Glutamatergic neuron (in vitro differentiated cells): Measurements from ENCODE around the gene PLS1. TPM values are rescaled to one million over a fixed set of nuclear protein-coding genes. Genes with fewer than 3 reads are reported as not detected.

Experiments used
- DNase-seq: peaks from one replicate; pipeline ENCODE4 v3.0.0; 2022
- H3K27ac Mint-ChIP-seq: one replicate; pipeline ENCODE4 v1.8.0; 2020; ENCODE audit warnings: mild to moderate bottlenecking, mixed read lengths, inconsistent platforms; ENCODE audit not compliant: unreplicated experiment
- H3K27me3 Mint-ChIP-seq: one replicate; pipeline ENCODE4 v1.8.0; 2020; ENCODE audit warnings: mild to moderate bottlenecking, moderate library complexity, mixed read lengths, inconsistent platforms; ENCODE audit not compliant: unreplicated experiment
- H3K36me3 Mint-ChIP-seq: one replicate; pipeline ENCODE4 v1.8.0; 2020; ENCODE audit warnings: mild to moderate bottlenecking, mixed read lengths, inconsistent platforms; ENCODE audit not compliant: unreplicated experiment
- H3K4me1 Mint-ChIP-seq: one replicate; pipeline ENCODE4 v1.8.0; 2020; ENCODE audit warnings: mild to moderate bottlenecking, low read depth, mixed read lengths, inconsistent platforms; ENCODE audit not compliant: unreplicated experiment
- H3K4me3 Mint-ChIP-seq: one replicate; pipeline ENCODE4 v1.8.0; 2020; ENCODE audit warnings: mild to moderate bottlenecking, mixed read lengths, inconsistent platforms; ENCODE audit not compliant: unreplicated experiment
- H3K9me3 Mint-ChIP-seq: one replicate; pipeline ENCODE4 v1.8.0; 2020; ENCODE audit warnings: mild to moderate bottlenecking, moderate library complexity, mixed read lengths, inconsistent platforms; ENCODE audit not compliant: unreplicated experiment
- total RNA-seq: library from RNA; stranded (reverse); fragmentation: NEBNext Ultra II Directional; extraction: Animal tissue kit (Norgen Biotek cat#: 25700); gene quantifications from one replicate; pipeline ENCODE4 v1.2.1, GENCODE V29; 2021; ENCODE audit not compliant: unreplicated experiment
- TF ChIP-seq, protein P1 (sequence below): fragments of 200-600 bp; sonication (generic); IDR thresholded peaks from one replicate; pipeline ENCODE4 v1.5.0; 2021; ENCODE audit not compliant: partially characterized antibody, unreplicated experiment

Gene PLS1
- total RNA-seq, 1 donor from 2014 or later: 1.3 TPM

DNA sequence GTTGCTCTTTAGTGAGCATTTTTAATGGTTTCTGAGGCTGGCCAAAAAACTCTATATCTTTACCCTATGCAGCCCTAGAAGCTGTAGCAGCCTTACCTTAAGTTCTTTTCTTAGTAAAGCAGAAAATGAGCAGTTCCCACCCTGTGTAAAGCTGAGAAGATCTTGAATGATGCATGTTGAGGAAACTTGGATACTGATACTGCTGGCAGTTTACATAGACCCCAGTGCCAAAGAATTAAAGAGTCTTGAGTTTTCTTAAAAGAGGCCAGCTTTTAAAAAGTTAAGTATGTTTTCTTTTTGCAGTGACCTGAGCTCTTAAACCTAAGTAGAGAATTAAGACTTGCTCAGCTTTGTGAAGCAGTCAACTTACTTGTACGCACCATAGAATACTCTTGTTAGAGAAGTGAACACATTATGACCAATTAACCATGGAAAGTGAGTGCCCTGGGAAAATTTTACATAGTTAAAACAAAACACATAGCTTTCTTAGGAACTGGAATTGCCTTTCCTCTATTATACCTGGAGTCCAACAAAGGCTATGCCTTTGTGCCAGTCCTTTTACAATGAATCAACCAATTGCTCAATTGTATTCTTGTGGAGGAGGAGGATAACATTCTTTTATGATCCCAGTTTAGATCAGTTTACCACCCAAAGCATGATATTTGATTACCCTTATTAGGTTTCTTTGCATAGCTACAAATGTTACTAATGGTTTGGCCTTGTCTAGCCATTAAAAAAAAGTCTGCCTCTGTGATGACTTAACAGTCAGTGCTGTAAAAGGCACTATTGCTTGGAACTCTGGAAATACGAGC is 28.4 kb downstream of the PLS1 start:
- TF ChIP-seq, protein P1, sequence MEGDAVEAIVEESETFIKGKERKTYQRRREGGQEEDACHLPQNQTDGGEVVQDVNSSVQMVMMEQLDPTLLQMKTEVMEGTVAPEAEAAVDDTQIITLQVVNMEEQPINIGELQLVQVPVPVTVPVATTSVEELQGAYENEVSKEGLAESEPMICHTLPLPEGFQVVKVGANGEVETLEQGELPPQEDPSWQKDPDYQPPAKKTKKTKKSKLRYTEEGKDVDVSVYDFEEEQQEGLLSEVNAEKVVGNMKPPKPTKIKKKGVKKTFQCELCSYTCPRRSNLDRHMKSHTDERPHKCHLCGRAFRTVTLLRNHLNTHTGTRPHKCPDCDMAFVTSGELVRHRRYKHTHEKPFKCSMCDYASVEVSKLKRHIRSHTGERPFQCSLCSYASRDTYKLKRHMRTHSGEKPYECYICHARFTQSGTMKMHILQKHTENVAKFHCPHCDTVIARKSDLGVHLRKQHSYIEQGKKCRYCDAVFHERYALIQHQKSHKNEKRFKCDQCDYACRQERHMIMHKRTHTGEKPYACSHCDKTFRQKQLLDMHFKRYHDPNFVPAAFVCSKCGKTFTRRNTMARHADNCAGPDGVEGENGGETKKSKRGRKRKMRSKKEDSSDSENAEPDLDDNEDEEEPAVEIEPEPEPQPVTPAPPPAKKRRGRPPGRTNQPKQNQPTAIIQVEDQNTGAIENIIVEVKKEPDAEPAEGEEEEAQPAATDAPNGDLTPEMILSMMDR: no peak
- no peaks in the 10 kb centered on the region for H3K36me3 Mint-ChIP-seq
- no peak overlapping the region for H3K27ac Mint-ChIP-seq
- H3K27me3 Mint-ChIP-seq: no peaks in the 10 kb centered on the region
- no peak for DNase-seq
- no peaks in the 10 kb centered on the region for H3K4me1 Mint-ChIP-seq
- no peaks in the 10 kb centered on the region for H3K9me3 Mint-ChIP-seq
- no peak overlapping the region for H3K4me3 Mint-ChIP-seq

GRCh38 chr3:142625153-142625440 is 28.9 kb downstream of the PLS1 start:
- Mint-ChIP-seq H3K27me3 (no peaks in the 10 kb centered on the region), H3K36me3 (no peaks in the 10 kb centered on the region), H3K9me3 (no peaks in the 10 kb centered on the region), H3K27ac (no peak overlapping the region), H3K4me3 (no peak overlapping the region), H3K4me1 (no peaks in the 10 kb centered on the region)
- DNase-seq: no peak
- TF ChIP-seq, protein P1: no peak

- TF ChIP-seq, protein P1: no peak
- H3K4me1 Mint-ChIP-seq: no peaks in the 10 kb centered on the region
- no peaks in the 10 kb centered on the region for H3K9me3 Mint-ChIP-seq
- H3K4me3 Mint-ChIP-seq: no peak overlapping the region
- H3K36me3 Mint-ChIP-seq: no peaks in the 10 kb centered on the region
- no peak overlapping the region for H3K27ac Mint-ChIP-seq
- no peak for DNase-seq
- H3K27me3 Mint-ChIP-seq: no peaks in the 10 kb centered on the region
Observed at GRCh38 chr3:142626971-142627370, 30.8 kb downstream of the PLS1 start.

DNA sequence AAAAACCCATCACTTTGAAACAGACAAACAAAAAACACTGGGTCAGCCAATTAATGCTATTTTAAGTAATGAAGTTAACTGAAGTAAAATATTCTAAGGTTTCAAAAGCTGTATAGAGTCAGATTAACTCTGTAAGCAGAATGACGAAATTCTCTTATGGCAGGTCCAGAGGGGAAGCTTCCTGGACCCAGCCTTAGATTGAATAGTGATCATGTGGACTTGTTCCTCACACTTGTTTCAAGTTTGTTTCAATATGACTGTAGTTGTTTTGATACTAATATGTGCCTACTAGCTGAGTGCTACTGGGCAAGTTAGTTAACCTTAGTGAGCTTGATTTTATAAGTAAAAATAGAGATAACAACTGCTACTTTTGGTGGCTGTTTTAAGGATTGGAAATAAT is 32.6 kb downstream of the PLS1 start:
- H3K4me3 Mint-ChIP-seq: no peak overlapping the region
- H3K27ac Mint-ChIP-seq: no peak overlapping the region
- no peaks in the 10 kb centered on the region for H3K9me3 Mint-ChIP-seq
- H3K36me3 Mint-ChIP-seq: no peaks in the 10 kb centered on the region
- TF ChIP-seq, protein P1: no peak
- H3K4me1 Mint-ChIP-seq: no peaks in the 10 kb centered on the region
- no peak for DNase-seq
- no peaks in the 10 kb centered on the region for H3K27me3 Mint-ChIP-seq

DNA sequence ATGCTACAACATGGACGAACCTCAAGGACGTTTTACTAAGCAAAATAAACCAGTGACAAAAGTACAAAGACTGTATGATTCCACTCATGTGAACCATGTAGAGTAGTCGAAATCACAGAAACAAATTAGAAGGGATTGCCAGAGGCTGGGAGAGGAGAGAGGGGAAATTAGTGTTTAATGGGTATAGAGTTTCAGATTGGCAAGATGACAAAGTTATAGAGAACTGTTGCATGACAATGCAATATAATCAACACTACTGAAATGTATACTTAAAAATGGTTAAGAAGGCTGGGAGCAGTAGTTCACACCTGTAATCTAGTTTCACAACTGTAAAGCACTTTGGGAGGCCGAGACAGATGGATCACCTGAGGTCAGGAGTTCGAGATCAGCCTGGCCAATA is 36.9 kb downstream of the PLS1 start:
- Mint-ChIP-seq H3K9me3 (no peaks in the 10 kb centered on the region), H3K4me3 (no peak overlapping the region), H3K27ac (no peak overlapping the region), H3K4me1 (no peaks in the 10 kb centered on the region), H3K36me3 (no peaks in the 10 kb centered on the region), H3K27me3 (no peaks in the 10 kb centered on the region)
- TF ChIP-seq, protein P1: no peak
- DNase-seq: no peak
